Suppressor macrophage (primary cell): ENCODE measurements around the gene B3GNT5.
"Not testable (repeated sequence)": the region's sequence is repeated elsewhere in the genome, so short reads cannot be mapped to it uniquely, and the experiment has no call there.

ENCODE experiments used
- DNase-seq, 4 experiments: peaks; one replicate each; pipeline ENCODE4 v3.0.0-alpha.2; 2020 to 2022
- total RNA-seq, 17 experiments: gene quantifications; one replicate each; lab custom pipeline; 2026; ENCODE audit warnings: mixed read lengths in 6 of 17, inconsistent platforms in 3 of 17; lab: John Stamatoyannopoulos, UW

The B3GNT5 gene
- total RNA-seq = 12.0 to 120 (median 25.0) reads per million in 17 experiments

GRCh38 chr3:183252973-183253527 lies at the start of gene B3GNT5:
B3GNT5 (plus strand) TSS chr3:183253253; CDS start chr3:183269799, 16,546 bp downstream.
- peak; percentile 30 to 73 (median 62) for DNase-seq

GRCh38 chr3:183203670-183204069 lies 49.4 kb upstream of the B3GNT5 start:
- DNase-seq = no peak

GRCh38 chr3:183208260-183208659 lies 44.8 kb upstream of the B3GNT5 start:
- no peak for DNase-seq

GRCh38 chr3:183208800-183209199 lies 44.3 kb upstream of the B3GNT5 start:
- no peak for DNase-seq

GRCh38 chr3:183210341-183210740 lies 42.7 kb upstream of the B3GNT5 start:
- peak; percentile 20 to 71 (median 58) for DNase-seq

GRCh38 chr3:183210862-183211341 lies 42.2 kb upstream of the B3GNT5 start:
- peak; percentile 67 to 90 (median 77) for DNase-seq

- DNase-seq = peak in 2 of 4 experiments; percentile 16 to 23
Measured at GRCh38 chr3:183211352-183211751, 41.7 kb upstream of the B3GNT5 start.

GRCh38 chr3:183212096-183212495 lies 41.0 kb upstream of the B3GNT5 start:
- DNase-seq = peak in 2 of 4 experiments; percentile 24 to 28

GRCh38 chr3:183212565-183212964 lies 40.5 kb upstream of the B3GNT5 start:
- peak; percentile 64 to 83 (median 74) for DNase-seq

GRCh38 chr3:183213415-183214276 lies 39.4 kb upstream of the B3GNT5 start:
- no peak for DNase-seq

- no peak for DNase-seq
Measured at GRCh38 chr3:183214277-183214612, 38.8 kb upstream of the B3GNT5 start.

- DNase-seq = no peak
Measured at GRCh38 chr3:183215591-183216202, 37.4 kb upstream of the B3GNT5 start.

GRCh38 chr3:183217548-183218332 lies 35.3 kb upstream of the B3GNT5 start:
- DNase-seq = no peak

GRCh38 chr3:183218826-183219225 lies 34.2 kb upstream of the B3GNT5 start:
- DNase-seq = peak; percentile 40 to 70 (median 54)

GRCh38 chr3:183220828-183221227 lies 32.2 kb upstream of the B3GNT5 start:
- no peak for DNase-seq

- no peak for DNase-seq
Measured at GRCh38 chr3:183222631-183223235, 30.3 kb upstream of the B3GNT5 start.

- DNase-seq = no peak
Measured at GRCh38 chr3:183224180-183224970, 28.7 kb upstream of the B3GNT5 start.

GRCh38 chr3:183226333-183226890 lies 26.6 kb upstream of the B3GNT5 start:
- no peak for DNase-seq

- DNase-seq = peak in 2 of 4 experiments; percentile 11 to 28
Measured at GRCh38 chr3:183227586-183227985, 25.5 kb upstream of the B3GNT5 start.

GRCh38 chr3:183229178-183229577 lies 23.9 kb upstream of the B3GNT5 start:
- no peak for DNase-seq

GRCh38 chr3:183230251-183230650 lies 22.8 kb upstream of the B3GNT5 start:
- DNase-seq = not testable (repeated sequence)
